Activated effector memory CD4-positive, alpha-beta T cell treated with Interleukin-2 at 50 U/mL for 16 hours (primary cell): ENCODE measurements around the gene MT1A.
"Not testable (repeated sequence)": the region's sequence is repeated elsewhere in the genome, so short reads cannot be mapped to it uniquely, and the experiment has no call there.

Source experiments
- DNase-seq: peaks from one replicate; pipeline ENCODE4 v3.0.0-alpha.2; 2020

The MT1A gene

GRCh38 chr16:56658327-56658875, 19.9 kb downstream of the MT1A start:
- no peak for DNase-seq

GRCh38 chr16:56662357-56663354, 24.2 kb downstream of the MT1A start:
- DNase-seq, result no peak

- DNase-seq, result no peak
Measured at GRCh38 chr16:56664506-56664905, 26.0 kb downstream of the MT1A start.

GRCh38 chr16:56665286-56666261, 27.1 kb downstream of the MT1A start:
- not testable (repeated sequence) for DNase-seq

GRCh38 chr16:56667581-56668571, 29.4 kb downstream of the MT1A start, which contains the start of gene MT1G:
MT1G (minus strand) TSS chr16:56668065; CDS start chr16:56667993, 72 bp downstream.
- no peak for DNase-seq

GRCh38 chr16:56669005-56669839, 30.8 kb downstream of the MT1A start, which contains the start of gene MT1H:
MT1H (plus strand) TSS chr16:56669814; CDS start chr16:56669885, 71 bp downstream.
- DNase-seq, result no peak

GRCh38 chr16:56669840-56670619, 31.6 kb downstream of the MT1A start:
- no peak for DNase-seq

- DNase-seq, result no peak
Measured at GRCh38 chr16:56670620-56670934, 32.1 kb downstream of the MT1A start.

- not testable (repeated sequence) for DNase-seq
Measured at GRCh38 chr16:56671691-56672090, 33.2 kb downstream of the MT1A start.

GRCh38 chr16:56672171-56672570, 33.7 kb downstream of the MT1A start:
- DNase-seq, result not testable (repeated sequence)

GRCh38 chr16:56672761-56673536, 34.5 kb downstream of the MT1A start:
- DNase-seq, result no peak

GRCh38 chr16:56673921-56674320, 35.5 kb downstream of the MT1A start:
- DNase-seq, result no peak

GRCh38 chr16:56674570-56674969, 36.1 kb downstream of the MT1A start:
- DNase-seq, result not testable (repeated sequence)

GRCh38 chr16:56675685-56676210, 37.3 kb downstream of the MT1A start:
- no peak for DNase-seq

- DNase-seq, result no peak
Measured at GRCh38 chr16:56677474-56677873, 39.0 kb downstream of the MT1A start.

- no peak for DNase-seq
Measured at GRCh38 chr16:56679078-56679730, 40.7 kb downstream of the MT1A start.

- no peak for DNase-seq
Measured at GRCh38 chr16:56679818-56680217, 41.4 kb downstream of the MT1A start.
